Activated CD4-positive, alpha-beta T cell treated with anti-CD3 and anti-CD28 coated beads, Interleukin-2, Interleukin-6, amounts not matched to agents 100 ng/mL and 50 ng/mL, durations not matched to agents 16 hours and 8 hours (primary cell): ENCODE results near the gene PPFIA4.
A peak's percentile ranks its signal among the peaks of the same experiment; 100 is the strongest.

Source experiments
- DNase-seq: peaks from one replicate; pipeline ENCODE4 v3.0.0-alpha.2; 2020

Gene PPFIA4

GRCh38 chr1:203104789-203105390 lies 78.6 kb downstream of the PPFIA4 start:
- no peak for DNase-seq

- DNase-seq, result no peak
These were observed 86.2 kb downstream of the PPFIA4 start for GRCh38 chr1:203112475-203112874.

GRCh38 chr1:203113308-203113707 lies 87.0 kb downstream of the PPFIA4 start:
- no peak for DNase-seq

- DNase-seq, result no peak
These were observed 87.9 kb downstream of the PPFIA4 start for GRCh38 chr1:203114202-203114601.

- DNase-seq, result no peak
These were observed 90.0 kb downstream of the PPFIA4 start for GRCh38 chr1:203116091-203116820.

- DNase-seq, result peak; percentile 46
These were observed 91.6 kb downstream of the PPFIA4 start for GRCh38 chr1:203117611-203118575.

- no peak for DNase-seq
These were observed 94.2 kb downstream of the PPFIA4 start for GRCh38 chr1:203120325-203121153.

- no peak for DNase-seq
These were observed 95.1 kb downstream of the PPFIA4 start for GRCh38 chr1:203121186-203122015.

GRCh38 chr1:203122159-203122558 lies 95.9 kb downstream of the PPFIA4 start:
- no peak for DNase-seq

- no peak for DNase-seq
These were observed 97.7 kb downstream of the PPFIA4 start for GRCh38 chr1:203124011-203124410.

GRCh38 chr1:203124546-203125317 lies 98.4 kb downstream of the PPFIA4 start:
- DNase-seq, result no peak

GRCh38 chr1:203126151-203126865 lies 100.0 kb downstream of the PPFIA4 start:
- no peak for DNase-seq

GRCh38 chr1:203126866-203127665 lies 100.8 kb downstream of the PPFIA4 start:
- no peak for DNase-seq

- DNase-seq, result no peak
These were observed 101.6 kb downstream of the PPFIA4 start, which contains the start of gene ADORA1 for GRCh38 chr1:203127666-203128430. Gene ADORA1, plus strand, starts transcription at chr1:203127726. Its CDS starts 1,116 bp downstream, at chr1:203128842.

GRCh38 chr1:203128431-203128715 lies 102.1 kb downstream of the PPFIA4 start:
- DNase-seq, result no peak
